Transverse colon (tissue), 3 donors: ENCODE results near the gene IL17C.

ENCODE experiments used
- EP300 ChIP-seq: sonication (generic); formaldehyde crosslinking; IDR thresholded peaks from one replicate; pipeline ENCODE4 v1.6.1; 2017; ENCODE audit warnings: antibody characterized with exemption, low read depth
- POLR2A ChIP-seq: fragments of 450-650 bp; IDR thresholded peaks from one replicate; pipeline ENCODE4 v1.6.1; 2016; ENCODE audit warnings: antibody characterized with exemption, mild to moderate bottlenecking, moderate library complexity
- TF ChIP-seq, protein P1 (sequence below), 5 experiments: fragments of 200-600 bp in 3 of 5; fragments of 450-650 bp in 2 of 5; sonication (generic) in 3 of 5; IDR thresholded peaks; 1 replicate in 2 of 5; 2 replicates in 3 of 5; pipeline ENCODE4 v1.5.1; 2016 to 2017; ENCODE audit warnings: antibody characterized with exemption in 5 of 5, inconsistent platforms in 3 of 5, mild to moderate bottlenecking in 2 of 5, moderate library complexity in 1 of 5

- TF ChIP-seq, protein P1, sequence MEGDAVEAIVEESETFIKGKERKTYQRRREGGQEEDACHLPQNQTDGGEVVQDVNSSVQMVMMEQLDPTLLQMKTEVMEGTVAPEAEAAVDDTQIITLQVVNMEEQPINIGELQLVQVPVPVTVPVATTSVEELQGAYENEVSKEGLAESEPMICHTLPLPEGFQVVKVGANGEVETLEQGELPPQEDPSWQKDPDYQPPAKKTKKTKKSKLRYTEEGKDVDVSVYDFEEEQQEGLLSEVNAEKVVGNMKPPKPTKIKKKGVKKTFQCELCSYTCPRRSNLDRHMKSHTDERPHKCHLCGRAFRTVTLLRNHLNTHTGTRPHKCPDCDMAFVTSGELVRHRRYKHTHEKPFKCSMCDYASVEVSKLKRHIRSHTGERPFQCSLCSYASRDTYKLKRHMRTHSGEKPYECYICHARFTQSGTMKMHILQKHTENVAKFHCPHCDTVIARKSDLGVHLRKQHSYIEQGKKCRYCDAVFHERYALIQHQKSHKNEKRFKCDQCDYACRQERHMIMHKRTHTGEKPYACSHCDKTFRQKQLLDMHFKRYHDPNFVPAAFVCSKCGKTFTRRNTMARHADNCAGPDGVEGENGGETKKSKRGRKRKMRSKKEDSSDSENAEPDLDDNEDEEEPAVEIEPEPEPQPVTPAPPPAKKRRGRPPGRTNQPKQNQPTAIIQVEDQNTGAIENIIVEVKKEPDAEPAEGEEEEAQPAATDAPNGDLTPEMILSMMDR (IDR thresholded peaks at IDR 0.05) = no peak
- TF ChIP-seq POLR2A (no peak), EP300 (no peak)
These were observed 32.9 kb upstream of the IL17C start for GRCh38 chr16:88605186-88606147.
